Glomerular visceral epithelial cell (primary cell): Measurements from ENCODE around the gene APOBR.
"Not testable (repeated sequence)": the region's sequence is repeated elsewhere in the genome, so short reads cannot be mapped to it uniquely, and the experiment has no call there.

Source experiments
- DNase-seq: peaks from one replicate; pipeline ENCODE4 v3.0.0-alpha.2; 2016; ENCODE audit errors: extremely low spot score

Gene APOBR

GRCh38 chr16:28498666-28499381, 4.4 kb downstream of the APOBR start:
- no peak for DNase-seq

- DNase-seq = no peak
Observed at GRCh38 chr16:28499854-28500253, 5.4 kb downstream of the APOBR start.

- DNase-seq = not testable (repeated sequence)
Observed at GRCh38 chr16:28500476-28501180, 6.2 kb downstream of the APOBR start.

DNA sequence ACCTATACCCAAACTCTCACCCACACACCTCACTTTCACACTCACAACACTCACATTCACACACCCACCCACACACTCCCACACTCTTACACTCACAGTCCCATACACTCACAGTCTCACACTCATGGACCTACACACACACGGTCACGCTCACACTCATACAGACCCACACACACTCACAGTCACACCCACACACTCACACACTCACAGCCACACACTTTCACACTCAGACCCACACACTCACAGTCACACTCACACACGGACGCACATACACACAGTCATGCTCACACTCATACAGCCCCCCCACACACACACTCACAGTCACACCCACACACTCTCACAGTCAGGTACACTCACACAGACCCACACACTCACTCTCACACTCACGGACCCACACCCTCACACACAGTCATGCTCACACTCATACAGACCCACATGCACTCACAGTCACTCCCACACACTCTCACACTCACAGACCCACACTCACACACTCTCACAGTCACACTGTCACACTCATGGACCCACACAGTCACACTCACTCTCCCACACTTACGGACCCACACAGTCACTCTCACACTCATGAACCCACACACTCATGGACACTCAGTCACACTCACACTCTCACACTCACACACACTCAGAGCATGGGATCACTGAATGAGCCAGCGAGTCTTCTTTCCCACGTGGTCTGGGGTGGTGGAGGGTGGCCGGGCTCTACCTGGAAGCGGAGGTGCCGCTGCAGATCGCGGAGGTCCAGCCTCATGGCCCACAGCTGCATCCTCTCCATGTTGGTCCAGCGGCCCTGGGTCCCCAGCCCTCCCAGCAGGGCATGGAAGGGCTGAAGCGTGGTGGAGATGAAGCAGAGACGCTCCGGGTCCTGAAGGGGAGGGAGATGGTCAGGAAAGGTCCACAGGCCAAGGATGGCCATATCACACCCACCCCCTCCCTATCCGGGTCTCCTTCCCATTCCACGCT, 7.1 kb downstream of the APOBR start:
- no peak for DNase-seq

- no peak for DNase-seq
Observed at GRCh38 chr16:28502290-28502689, 7.8 kb downstream of the APOBR start.

GRCh38 chr16:28503470-28504259, 9.2 kb downstream of the APOBR start:
- no peak for DNase-seq

DNA sequence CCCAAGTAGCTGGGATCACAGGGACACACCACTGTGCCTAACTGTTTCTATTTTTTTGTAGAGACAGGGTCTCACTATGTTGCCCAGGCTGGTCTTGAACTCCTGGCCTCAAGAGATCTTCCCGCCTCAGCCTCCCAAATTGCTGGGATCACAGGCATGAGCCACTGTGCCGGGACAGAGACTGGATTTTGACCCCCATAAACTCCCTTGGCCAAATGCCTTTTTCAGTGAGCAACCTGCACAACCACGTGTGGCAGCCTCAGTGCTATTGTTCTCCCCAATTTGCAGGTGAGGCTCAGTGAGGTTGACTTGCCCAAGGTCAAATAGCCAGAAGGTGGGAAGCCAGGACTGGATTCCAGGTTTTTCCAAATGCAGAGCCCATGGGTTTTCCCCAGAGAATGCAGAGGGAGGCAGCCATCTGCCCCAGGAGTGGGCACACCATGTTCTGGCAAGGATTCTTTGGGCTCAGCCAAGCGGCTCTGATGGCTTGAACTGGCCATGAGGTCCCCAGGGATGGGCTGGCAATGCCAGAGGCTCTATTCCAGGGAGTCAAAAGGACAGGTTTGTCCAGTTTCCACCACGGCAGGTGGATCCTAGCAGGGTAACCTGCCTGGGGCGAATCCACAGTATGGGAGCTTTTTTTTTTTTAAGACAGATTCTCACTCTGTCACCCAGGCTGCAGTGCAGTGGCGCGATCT, 10.4 kb downstream of the APOBR start:
- no peak for DNase-seq

GRCh38 chr16:28505489-28506137, 11.2 kb downstream of the APOBR start:
- DNase-seq = no peak

DNA sequence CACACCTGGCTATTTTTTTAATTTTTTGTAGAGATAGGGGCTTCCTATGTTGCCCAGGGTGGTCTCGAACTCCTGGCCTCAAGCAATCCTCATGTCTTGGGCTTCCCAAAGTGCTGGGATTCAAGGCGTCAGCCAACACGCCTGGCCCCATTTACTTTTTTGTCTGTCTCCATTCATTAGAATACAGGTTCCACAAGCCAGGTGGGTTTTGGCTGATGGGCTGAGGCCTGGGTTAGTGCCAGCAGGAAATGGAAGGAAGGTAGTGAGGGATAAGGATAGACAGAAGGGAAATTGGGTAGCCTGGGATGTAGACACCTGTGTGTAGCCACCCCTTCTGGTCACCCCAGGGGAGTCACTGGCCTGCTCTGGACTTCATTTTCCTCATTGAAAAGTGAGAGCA, 16.6 kb downstream of the APOBR start:
- DNase-seq = no peak

GRCh38 chr16:28511801-28512789, 17.7 kb downstream of the APOBR start:
- no peak for DNase-seq

DNA sequence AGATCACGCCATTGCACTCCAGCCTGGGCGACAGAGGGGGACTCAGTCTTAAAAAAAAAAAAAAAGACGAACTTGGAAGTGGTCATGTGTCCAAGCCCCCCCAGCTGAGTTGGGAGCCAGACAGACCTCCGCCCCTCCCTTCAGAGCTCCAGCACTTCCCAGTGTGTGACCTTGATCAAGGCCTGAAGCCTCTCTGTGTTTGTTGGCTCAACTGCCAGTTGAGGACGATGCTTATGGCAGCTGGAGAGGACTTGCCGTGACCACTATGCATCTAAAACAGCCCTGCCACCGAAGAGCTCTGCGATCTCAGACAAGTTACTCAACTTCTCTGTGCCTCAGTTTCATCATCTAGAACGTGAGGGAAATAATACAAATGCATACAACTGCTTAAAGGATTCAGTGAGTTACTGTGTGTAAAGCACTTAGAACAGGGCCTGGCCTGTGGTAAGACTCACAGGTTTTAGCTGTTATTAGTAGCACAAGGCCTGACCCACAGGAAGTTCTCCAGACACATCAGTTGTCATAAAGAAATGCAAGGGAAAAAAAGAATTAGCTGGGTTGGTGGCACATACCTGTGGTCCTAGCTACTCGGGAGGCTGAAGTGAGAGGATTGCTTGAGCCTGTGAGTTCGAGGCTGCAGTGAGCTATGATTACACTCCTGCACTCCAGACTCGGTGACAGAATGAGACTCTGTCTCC, 19.2 kb downstream of the APOBR start:
- DNase-seq = no peak

GRCh38 chr16:28514246-28514645, 19.8 kb downstream of the APOBR start:
- no peak for DNase-seq

DNA sequence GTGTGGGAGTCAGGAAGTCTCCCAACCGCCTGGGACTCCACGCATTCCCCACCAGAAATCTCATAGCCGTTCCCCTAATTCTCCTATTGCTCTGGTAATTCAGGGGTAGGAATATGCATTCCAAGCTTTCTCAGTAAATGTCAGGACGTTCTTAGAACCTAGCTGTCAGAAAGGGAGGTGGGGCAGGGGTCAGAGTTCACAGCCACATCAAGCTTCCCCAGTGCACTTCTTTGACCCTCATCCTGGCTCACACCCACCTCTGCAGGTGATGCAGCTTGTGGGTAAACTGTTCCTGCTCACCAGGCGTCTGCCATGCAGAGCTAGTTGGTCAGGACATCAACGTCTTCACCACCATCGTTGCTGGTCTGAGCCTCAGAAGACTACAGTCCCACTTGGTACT, 26.2 kb downstream of the APOBR start:
- DNase-seq = no peak

- DNase-seq = no peak
Observed at GRCh38 chr16:28521436-28521835, 27.0 kb downstream of the APOBR start.

GRCh38 chr16:28522792-28523191, 28.3 kb downstream of the APOBR start:
- DNase-seq = no peak

GRCh38 chr16:28524681-28525171, 30.3 kb downstream of the APOBR start:
- DNase-seq = no peak

GRCh38 chr16:28526201-28527099, 32.0 kb downstream of the APOBR start:
- no peak for DNase-seq
